ENCODE data around the gene NREP.

The NREP gene

DNA sequence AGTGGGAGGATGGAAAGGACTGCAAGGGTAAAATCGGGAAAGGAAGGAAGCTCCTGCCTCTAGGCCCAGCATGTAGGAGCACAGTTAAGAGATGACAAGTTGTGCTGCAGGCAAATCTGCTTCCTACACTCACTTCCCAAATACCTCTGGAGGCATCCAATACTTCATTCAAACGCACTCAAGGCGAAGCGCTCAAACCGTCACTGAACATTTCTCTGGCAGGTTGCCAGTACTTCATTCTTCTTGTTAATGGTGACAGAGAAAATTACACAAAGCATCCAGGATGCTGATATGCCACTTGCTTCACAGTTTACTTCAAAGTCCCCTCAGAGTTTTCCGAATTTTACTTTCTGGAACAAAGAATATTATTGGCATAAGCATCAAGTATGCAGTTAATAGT is 59.8 kb downstream of the NREP start:
- no peak overlapping the region for H3K27ac ChIP-seq
- TF ChIP-seq, protein P1, sequence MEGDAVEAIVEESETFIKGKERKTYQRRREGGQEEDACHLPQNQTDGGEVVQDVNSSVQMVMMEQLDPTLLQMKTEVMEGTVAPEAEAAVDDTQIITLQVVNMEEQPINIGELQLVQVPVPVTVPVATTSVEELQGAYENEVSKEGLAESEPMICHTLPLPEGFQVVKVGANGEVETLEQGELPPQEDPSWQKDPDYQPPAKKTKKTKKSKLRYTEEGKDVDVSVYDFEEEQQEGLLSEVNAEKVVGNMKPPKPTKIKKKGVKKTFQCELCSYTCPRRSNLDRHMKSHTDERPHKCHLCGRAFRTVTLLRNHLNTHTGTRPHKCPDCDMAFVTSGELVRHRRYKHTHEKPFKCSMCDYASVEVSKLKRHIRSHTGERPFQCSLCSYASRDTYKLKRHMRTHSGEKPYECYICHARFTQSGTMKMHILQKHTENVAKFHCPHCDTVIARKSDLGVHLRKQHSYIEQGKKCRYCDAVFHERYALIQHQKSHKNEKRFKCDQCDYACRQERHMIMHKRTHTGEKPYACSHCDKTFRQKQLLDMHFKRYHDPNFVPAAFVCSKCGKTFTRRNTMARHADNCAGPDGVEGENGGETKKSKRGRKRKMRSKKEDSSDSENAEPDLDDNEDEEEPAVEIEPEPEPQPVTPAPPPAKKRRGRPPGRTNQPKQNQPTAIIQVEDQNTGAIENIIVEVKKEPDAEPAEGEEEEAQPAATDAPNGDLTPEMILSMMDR (conservative IDR thresholded peaks at IDR 0.05) = no peak

DNA sequence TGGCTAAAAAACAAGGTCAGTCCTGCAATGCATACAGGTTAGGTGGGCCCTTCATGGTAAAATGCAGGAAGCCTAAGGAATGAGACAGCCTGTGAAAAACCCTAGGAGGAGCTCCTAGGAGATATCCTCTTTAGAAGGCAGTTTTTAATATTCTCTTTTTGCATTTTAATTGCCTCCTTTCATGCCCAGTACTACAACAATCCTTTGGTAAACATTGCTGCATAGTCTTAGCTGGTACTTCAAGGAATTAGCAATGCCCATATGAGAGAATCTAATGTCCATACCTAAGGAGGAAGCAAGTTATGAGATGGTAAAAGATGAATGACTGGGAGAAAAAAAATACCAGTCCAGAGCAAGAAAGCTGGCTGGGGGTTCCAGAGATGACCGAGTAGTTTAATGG is 61.0 kb downstream of the NREP start:
- H3K27ac ChIP-seq = no peak overlapping the region
- TF ChIP-seq, protein P1 (conservative IDR thresholded peaks at IDR 0.05) = no peak

DNA sequence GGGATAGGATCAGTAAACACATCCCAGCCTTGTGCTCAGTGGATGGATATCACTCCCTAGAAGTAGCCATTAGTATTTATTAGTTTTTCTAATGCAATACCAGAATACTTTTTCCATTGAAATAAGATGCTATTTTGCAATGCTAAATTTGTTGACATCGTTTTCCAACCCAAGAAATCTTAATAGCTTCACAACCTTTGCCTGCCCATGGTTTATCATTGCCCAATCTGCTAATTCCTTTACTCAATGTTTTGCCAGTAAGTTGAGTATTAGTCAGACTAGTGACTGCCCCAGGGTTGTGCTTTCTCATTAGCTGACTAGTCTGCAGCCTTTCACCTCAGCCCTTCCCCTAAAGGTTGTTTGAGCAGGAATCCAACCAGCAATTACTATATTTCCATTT is 62.9 kb downstream of the NREP start:
- TF ChIP-seq, protein P1 (conservative IDR thresholded peaks at IDR 0.05) = no peak
- no peak overlapping the region for H3K27ac ChIP-seq

DNA sequence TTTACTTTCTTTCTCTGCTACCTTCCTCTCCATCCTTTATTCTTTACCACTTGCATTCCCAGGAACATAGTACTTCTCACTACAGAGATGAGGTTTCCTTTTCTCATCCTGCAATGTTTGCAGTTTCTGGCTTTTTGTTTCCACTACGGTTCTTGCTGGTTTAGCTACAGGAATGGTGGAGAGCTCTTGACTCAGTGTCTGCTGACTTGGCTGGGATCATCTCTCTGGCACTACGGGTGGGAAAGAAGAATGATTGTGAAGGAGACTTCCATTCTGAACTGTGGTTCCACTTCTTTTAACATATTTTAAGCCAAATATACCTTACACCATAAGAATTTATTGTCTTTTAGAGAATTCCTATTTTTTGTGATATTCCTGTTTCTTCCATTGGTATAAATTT is 65.1 kb downstream of the NREP start:
- TF ChIP-seq, protein P1 (conservative IDR thresholded peaks at IDR 0.05) = no peak
- H3K27ac ChIP-seq = no peak overlapping the region

DNA sequence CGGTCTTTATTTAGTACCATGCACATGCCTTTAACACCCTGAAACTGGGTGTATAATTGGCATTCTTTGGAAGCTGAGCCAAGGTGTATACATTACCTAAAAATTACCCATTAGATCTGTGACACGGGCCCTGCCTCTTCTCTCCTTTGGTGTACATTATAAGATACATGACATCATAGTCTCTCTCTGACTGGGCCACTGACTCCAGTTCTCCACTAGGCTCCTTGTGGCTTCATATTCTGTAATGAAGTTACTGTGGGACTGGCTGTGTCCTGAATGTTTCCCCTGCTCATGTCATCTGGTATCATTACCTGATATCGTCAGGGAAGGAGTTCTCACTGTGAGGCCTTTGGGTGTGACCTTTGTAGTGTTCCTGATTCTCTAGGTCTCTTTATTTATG is 65.5 kb downstream of the NREP start:
- TF ChIP-seq, protein P1 (conservative IDR thresholded peaks at IDR 0.05) = no peak
- H3K27ac ChIP-seq = no peak overlapping the region

DNA sequence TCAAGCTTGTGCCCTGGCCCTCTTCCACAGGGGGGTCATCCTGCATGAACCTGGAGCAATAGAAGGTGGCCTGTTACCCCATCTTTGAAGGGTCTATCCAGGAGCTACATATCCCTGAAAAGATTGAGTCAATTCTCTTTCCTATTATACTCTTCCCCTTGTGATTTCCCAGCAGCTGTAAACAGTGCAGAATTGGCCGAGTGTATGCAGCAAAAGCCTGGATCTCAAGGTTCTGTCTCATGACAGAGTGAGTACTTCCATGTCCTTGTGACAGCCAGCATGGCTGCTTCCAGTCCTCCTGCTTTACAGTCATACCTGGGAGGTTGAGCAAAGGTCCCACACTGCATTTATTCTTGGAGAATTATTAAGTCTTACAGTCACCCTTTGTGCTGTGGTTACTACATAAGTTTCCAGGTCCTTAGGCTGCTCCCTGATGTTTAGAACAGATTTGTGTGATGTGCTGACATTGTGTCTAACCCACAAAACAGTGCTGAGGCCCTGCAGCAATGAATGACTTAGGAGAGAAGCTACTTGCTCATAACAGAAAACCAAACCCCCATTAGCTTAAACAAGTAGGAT is 67.5 kb downstream of the NREP start:
- TF ChIP-seq, protein P1 (conservative IDR thresholded peaks at IDR 0.05) = no peak
- no peak overlapping the region for H3K27ac ChIP-seq

DNA sequence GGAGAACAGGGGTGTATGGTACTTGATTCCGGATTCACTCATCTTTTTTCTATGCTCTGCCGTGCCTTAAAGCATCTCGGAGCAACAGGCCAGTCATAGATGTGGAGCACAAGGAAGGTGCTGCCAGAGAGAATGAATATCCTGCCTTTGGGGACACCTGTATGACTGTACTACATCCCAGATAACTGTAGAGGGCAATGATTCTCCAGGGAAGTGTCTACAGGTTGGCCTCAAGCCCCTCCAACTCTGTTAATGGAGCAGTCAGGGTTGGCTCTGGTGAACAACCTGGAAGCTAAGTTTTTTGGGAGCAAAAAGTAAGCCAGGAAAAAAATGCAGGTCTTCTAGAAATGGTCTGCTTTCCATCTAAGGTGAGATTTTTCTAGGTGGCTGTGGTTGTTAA is 71.0 kb downstream of the NREP start:
- TF ChIP-seq, protein P1 (conservative IDR thresholded peaks at IDR 0.05) = peak; percentile 25; the same call in 1 of the 2 replicates
- H3K27ac ChIP-seq = no peak overlapping the region
